ENCODE measurements around the gene GRIN2A.

GRCh38 chr16:9996221-9996620 is 186.0 kb downstream of the GRIN2A start:
- TF ChIP-seq CTCF (IDR thresholded peaks at IDR 0.05; ENCODE audit: poor library complexity), result no peak
- TF ChIP-seq EZH2 (IDR thresholded peaks at IDR 0.05; ENCODE audit: borderline replicate concordance), result no peak

Measured in hepatocyte (in vitro differentiated cells).